OCI-LY3 (cell line): ENCODE measurements around the gene SOAT1.

Source experiments
- EZH2phosphoT487 ChIP-seq: fragments of 200-600 bp; shearing (Covaris generic); IDR thresholded peaks from 2 replicates; pipeline ENCODE4 v1.6.1; 2018; ENCODE audit warnings: antibody characterized with exemption, mixed run types, low read depth
- TF ChIP-seq, protein P1 (sequence below): fragments of 200-600, 300-600 bp; sonication (generic); IDR thresholded peaks from 2 replicates; pipeline ENCODE4 v1.5.1; 2014; ENCODE audit warnings: antibody characterized with exemption, low read length, low read depth

DNA sequence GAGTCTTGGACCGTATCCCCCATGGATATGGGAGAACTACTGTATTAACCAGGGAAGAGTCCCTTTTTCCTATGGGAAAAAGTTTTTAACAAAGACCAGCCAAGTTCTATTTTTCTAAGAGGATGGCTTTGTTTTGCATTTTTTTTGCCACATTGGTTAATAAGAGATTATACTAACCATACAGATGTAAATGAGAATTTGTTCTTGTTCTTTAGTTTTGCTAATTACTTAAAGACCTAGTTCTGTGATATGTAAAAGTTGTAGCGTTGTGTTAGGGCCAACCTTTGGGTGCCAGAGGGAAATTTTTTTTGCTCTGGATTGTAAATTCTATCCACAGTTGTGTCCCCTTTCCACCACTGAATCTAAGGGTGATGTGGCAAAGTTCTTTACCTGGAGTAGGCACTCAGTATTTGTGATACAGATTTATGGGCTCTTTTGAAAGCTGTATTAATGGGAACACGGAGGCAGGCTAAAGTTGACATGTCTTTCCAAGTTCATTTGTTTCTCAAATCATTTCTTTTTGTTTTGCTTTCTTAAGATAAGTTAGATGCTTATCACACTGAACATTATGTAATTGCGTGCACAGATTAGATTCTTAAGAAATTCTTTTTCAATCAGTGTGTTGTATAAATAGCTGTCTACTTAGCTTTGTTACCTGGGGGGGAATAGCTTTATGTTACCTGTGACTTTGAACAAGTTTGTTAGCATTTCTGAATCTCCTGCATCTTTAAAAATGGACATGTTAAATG lies 2.9 kb downstream of the SOAT1 start:
- TF ChIP-seq, protein P1, sequence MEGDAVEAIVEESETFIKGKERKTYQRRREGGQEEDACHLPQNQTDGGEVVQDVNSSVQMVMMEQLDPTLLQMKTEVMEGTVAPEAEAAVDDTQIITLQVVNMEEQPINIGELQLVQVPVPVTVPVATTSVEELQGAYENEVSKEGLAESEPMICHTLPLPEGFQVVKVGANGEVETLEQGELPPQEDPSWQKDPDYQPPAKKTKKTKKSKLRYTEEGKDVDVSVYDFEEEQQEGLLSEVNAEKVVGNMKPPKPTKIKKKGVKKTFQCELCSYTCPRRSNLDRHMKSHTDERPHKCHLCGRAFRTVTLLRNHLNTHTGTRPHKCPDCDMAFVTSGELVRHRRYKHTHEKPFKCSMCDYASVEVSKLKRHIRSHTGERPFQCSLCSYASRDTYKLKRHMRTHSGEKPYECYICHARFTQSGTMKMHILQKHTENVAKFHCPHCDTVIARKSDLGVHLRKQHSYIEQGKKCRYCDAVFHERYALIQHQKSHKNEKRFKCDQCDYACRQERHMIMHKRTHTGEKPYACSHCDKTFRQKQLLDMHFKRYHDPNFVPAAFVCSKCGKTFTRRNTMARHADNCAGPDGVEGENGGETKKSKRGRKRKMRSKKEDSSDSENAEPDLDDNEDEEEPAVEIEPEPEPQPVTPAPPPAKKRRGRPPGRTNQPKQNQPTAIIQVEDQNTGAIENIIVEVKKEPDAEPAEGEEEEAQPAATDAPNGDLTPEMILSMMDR = no peak
- no peak for TF ChIP-seq EZH2phosphoT487
